KBM-7 (cell line): Measurements from ENCODE around the gene TAOK2.

Experiments
- DNase-seq: peaks from one replicate; pipeline ENCODE4 v3.0.0-alpha.2; 2015
- in situ Hi-C: fragments of 300-500 bp; cut with MboI; formaldehyde crosslinking; loops from 2 replicates; pipeline ENCODE4 v1.14.3; 2020; ENCODE audit warnings: low sequenced_read_pairs, low pct_unique_long_range_greater_than_20kb, mixed read lengths

The TAOK2 gene

DNA sequence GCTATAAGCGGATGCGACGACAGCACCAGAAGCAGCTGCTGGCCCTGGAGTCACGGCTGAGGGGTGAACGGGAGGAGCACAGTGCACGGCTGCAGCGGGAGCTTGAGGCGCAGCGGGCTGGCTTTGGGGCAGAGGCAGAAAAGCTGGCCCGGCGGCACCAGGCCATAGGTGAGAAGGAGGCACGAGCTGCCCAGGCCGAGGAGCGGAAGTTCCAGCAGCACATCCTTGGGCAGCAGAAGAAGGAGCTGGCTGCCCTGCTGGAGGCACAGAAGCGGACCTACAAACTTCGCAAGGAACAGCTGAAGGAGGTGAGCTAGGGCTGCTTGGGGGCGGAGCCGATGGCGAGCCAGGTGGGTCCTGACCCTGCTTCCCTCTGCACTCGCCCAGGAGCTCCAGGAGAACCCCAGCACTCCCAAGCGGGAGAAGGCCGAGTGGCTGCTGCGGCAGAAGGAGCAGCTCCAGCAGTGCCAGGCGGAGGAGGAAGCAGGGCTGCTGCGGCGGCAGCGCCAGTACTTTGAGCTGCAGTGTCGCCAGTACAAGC is 11.7 kb downstream of the TAOK2 start:
- no peak for DNase-seq
- in situ Hi-C loops = no loop called here

- in situ Hi-C loops = no loop called here
These were observed 12.6 kb downstream of the TAOK2 start for GRCh38 chr16:29986231-29986630.

DNA sequence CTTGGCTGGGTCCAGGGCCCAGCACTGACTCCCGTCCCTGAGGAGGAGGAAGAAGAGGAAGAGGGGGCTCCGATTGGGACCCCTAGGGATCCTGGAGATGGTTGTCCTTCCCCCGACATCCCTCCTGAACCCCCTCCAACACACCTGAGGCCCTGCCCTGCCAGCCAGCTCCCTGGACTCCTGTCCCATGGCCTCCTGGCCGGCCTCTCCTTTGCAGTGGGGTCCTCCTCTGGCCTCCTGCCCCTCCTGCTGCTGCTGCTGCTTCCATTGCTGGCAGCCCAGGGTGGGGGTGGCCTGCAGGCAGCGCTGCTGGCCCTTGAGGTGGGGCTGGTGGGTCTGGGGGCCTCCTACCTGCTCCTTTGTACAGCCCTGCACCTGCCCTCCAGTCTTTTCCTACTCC is 13.3 kb downstream of the TAOK2 start:
- DNase-seq = no peak
- in situ Hi-C loops = no loop called here

More at GRCh38 chr16:29986231-29986630, 12.6 kb downstream of the TAOK2 start:
- no peak for DNase-seq

GRCh38 chr16:29987371-29988085 is 13.9 kb downstream of the TAOK2 start:
- in situ Hi-C loops = no loop called here
- DNase-seq = no peak

GRCh38 chr16:29988346-29989075 is 14.8 kb downstream of the TAOK2 start:
- no peak for DNase-seq
- in situ Hi-C loops = no loop called here

DNA sequence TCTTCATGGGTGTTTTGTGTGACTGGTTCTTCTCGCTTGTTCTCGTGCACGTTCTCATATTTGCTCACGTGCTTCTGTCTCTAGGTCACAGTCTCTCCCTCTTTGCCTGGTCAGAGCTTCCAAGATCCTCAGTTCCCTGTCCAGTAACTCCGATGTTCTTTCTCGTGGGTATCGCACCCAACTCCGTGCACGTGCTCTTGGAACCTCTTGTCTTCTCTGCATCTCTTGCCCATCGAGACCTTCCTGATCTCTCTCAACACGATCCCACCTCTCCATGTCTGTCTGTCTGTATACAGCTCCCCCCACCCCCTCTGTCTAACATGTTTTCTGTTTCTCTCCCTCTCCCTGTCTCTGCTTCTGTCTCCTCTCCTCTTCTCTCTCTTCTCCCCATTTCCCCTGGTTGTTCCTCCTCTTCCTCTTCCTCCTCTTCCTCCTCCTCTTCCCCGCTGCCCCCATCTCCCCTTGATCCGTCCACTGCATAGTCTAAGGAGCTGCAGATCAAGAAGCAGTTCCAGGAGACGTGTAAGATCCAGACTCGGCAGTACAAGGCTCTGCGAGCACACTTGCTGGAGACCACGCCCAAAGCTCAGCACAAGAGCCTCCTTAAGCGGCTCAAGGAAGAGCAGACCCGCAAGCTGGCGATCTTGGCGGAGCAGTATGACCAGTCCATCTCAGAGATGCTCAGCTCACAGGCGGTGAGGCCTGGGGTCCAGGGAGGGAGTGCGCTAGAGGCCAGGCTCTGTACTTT is 15.6 kb downstream of the TAOK2 start:
- in situ Hi-C loops = no loop called here
- DNase-seq = no peak

- in situ Hi-C loops = no loop called here
- no peak for DNase-seq
These were observed 16.4 kb downstream of the TAOK2 start for GRCh38 chr16:29990034-29990433.

GRCh38 chr16:29990883-29991570 is 17.4 kb downstream of the TAOK2 start:
- in situ Hi-C loops = no loop called here
- no peak for DNase-seq

DNA sequence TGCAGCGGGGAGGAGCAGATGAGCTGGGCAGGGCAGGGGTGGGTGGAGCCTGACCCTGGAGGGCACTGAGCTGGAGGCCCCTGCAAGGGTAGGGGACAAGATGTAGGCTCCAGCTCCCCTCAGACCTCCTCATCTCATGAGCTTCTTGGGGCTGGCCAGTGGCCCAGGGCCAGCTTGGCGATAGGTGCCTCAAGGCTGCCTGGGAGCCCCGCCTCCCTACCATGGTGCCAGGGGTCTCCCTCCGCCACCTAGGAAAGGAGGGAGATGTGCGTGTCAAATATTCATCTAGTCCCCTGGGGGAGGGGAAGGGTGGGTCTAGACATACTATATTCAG is 17.9 kb downstream of the TAOK2 start:
- in situ Hi-C loops = no loop called here
- DNase-seq = no peak

GRCh38 chr16:29992344-29992967 is 18.8 kb downstream of the TAOK2 start:
- in situ Hi-C loops = no loop called here

GRCh38 chr16:29993191-29993902 is 19.7 kb downstream of the TAOK2 start:
- in situ Hi-C loops = no loop called here
- DNase-seq = no peak

More at GRCh38 chr16:29992344-29992967, 18.8 kb downstream of the TAOK2 start:
- DNase-seq = no peak

- in situ Hi-C loops = no loop called here
- no peak for DNase-seq
These were observed 20.4 kb downstream of the TAOK2 start for GRCh38 chr16:29993903-29994599.

DNA sequence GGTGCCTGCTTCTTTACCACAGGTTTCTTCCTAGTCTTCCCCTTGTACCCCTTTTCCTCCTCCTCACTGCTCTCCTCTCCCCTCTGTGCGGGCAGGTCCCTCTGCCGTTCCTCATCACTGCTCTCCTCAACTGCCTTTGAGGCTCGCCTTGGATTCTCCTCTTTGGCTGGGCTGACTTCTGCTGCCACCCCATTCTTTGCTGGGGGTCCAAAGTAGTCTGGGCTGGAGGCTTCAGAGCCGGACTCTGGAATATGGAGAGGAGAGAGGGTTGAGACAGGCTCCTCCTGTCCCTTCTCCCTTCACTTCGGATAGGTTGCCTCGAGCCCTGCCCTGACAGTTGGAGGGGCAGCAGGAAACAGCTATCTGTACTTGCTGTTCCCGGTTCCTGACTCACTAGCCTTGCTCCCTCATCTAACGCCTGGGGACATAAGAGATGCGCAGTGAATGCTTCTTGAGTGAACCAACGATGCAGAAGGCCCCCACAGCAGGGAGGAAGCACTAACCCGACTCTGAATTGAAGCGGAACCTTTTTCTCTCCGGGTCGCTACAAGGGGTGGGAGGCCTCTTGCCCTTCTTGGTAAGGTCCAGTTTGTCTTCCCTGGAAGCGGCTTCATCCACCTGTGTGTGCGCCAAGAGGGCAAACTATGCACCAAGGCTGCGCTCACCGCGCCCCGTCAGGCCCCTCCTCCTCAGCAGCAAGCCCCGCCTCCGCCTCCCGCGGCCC is 21.1 kb downstream of the TAOK2 start:
- in situ Hi-C loops = no loop called here
- no peak for DNase-seq

DNA sequence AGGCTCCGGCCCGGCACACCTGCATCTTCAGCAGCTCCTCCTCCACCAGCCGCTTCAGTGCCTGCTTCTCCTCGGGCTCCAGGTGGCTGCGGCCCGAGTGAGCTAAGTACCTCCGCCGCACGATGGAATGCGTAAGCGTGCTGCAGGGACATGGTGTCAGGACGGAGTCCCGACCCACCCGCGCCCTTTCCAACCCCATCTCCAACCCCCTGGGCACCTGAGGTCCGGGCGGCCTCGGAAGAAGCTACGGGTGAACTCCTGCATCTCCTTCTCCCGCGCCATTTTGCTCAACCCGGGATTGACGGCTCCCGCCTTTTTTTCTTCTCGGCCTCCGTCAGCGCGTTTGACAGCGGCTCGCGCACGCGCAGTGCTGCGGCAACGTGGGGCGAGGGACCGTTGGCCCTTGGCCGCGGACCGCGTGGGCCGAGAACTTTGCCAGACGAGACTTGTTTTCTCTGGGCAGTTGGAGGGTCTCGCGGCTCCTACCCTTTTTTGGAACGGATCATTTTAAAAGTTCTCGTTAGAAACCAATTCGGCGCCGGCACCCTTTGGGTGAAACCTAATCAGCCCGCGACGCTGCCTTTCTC is 21.7 kb downstream of the TAOK2 start, which contains the start of gene HIRIP3:
Gene HIRIP3, minus strand, starts transcription at position 294 of the 587 bp plus-strand sequence. Its CDS starts 12 bp downstream, at position 282.
- DNase-seq = peak; percentile 83
- in situ Hi-C loops = no loop called here

DNA sequence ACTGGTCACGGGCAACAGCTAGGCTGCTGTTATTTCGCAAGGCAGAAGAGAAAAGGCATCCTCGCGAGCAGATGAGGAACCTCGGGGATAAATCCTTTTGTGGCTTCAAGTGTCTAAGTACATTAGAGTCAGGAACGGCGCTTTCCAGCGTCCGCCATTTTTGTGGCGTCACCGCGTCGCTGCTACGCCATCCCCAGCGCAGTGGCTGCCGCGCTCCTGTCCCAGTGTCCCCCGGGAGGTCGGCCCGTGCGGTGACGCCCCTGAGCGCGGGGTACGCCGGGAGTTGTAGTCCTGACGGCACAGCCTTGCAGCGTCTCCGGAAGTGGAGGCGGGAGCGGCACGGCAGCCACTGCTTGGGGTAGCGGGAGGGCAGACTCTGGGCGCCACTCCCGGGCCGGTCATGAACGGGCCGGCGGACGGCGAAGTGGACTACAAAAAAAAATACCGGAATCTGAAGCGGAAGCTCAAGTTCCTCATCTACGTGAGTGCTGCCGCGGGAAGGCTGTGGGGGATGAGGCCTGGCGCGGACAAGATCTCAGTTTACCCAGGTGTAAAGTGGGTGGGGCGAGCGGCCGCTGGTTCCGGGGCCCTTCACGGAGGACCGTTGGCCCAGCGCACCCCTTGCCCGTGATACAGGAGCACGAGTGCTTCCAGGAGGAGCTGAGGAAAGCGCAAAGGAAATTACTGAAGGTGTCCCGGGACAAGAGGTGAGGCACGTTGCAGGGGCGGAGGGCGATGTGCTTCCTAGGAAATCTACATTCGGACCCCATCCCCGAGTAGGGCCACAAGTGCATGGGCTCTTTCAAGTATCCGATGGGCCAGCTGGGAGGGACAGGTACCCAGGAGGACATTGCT is 22.5 kb downstream of the TAOK2 start, which contains the start of gene INO80E:
Gene INO80E, plus strand, starts transcription at position 331 of the 855 bp plus-strand sequence. Its CDS starts 70 bp downstream, at position 401.
- peak; percentile 95 for DNase-seq
- in situ Hi-C loops = no loop called here
